Activated naive CD4-positive, alpha-beta T cell treated with anti-CD3 and anti-CD28 coated beads, Interleukin-2, amount 50 U/mL, for 16 hours (primary cell): ENCODE measurements around the gene VWA8.

Experiments used
- DNase-seq: peaks from one replicate; pipeline ENCODE4 v3.0.0-alpha.2; 2020

The VWA8 gene

GRCh38 chr13:41960637-41961465 is at the start of gene VWA8:
Gene VWA8, minus strand, starts transcription at chr13:41961109. Its CDS starts 94 bp downstream, at chr13:41961015.
- DNase-seq, result peak; percentile 87

- no peak for DNase-seq
Measured at GRCh38 chr13:42009057-42009456, 48.1 kb upstream of the VWA8 start.

- no peak for DNase-seq
Measured at GRCh38 chr13:42007844-42008243, 46.9 kb upstream of the VWA8 start.

GRCh38 chr13:42002066-42002465 is 41.2 kb upstream of the VWA8 start:
- no peak for DNase-seq

GRCh38 chr13:42001580-42001979 is 40.7 kb upstream of the VWA8 start:
- no peak for DNase-seq

GRCh38 chr13:42000846-42001245 is 39.9 kb upstream of the VWA8 start:
- DNase-seq, result no peak

- no peak for DNase-seq
Measured at GRCh38 chr13:41997396-41997795, 36.5 kb upstream of the VWA8 start.

- no peak for DNase-seq
Measured at GRCh38 chr13:41995946-41996345, 35.0 kb upstream of the VWA8 start.

- DNase-seq, result no peak
Measured at GRCh38 chr13:41995336-41995735, 34.4 kb upstream of the VWA8 start.

- DNase-seq, result no peak
Measured at GRCh38 chr13:41994696-41995095, 33.8 kb upstream of the VWA8 start.

- DNase-seq, result no peak
Measured at GRCh38 chr13:41991936-41992335, 31.0 kb upstream of the VWA8 start.

GRCh38 chr13:41988244-41988643 is 27.3 kb upstream of the VWA8 start:
- no peak for DNase-seq

GRCh38 chr13:41985788-41986508 is 25.0 kb upstream of the VWA8 start:
- DNase-seq, result no peak

- DNase-seq, result no peak
Measured at GRCh38 chr13:41981951-41982715, 21.2 kb upstream of the VWA8 start.

GRCh38 chr13:41978007-41978406 is 17.1 kb upstream of the VWA8 start:
- DNase-seq, result no peak

- no peak for DNase-seq
Measured at GRCh38 chr13:41976476-41976875, 15.6 kb upstream of the VWA8 start.

GRCh38 chr13:41974262-41974900 is 13.5 kb upstream of the VWA8 start:
- no peak for DNase-seq

- no peak for DNase-seq
Measured at GRCh38 chr13:41973247-41973741, 12.4 kb upstream of the VWA8 start.

GRCh38 chr13:41971848-41972247 is 10.9 kb upstream of the VWA8 start:
- no peak for DNase-seq

- DNase-seq, result no peak
Measured at GRCh38 chr13:41970918-41971317, 10.0 kb upstream of the VWA8 start.

GRCh38 chr13:41970022-41970421 is 9.1 kb upstream of the VWA8 start:
- DNase-seq, result no peak

- DNase-seq, result no peak
Measured at GRCh38 chr13:41969072-41969471, 8.2 kb upstream of the VWA8 start.

GRCh38 chr13:41966671-41967070 is 5.8 kb upstream of the VWA8 start:
- no peak for DNase-seq
